Tibial artery (tissue), 4 donors: ENCODE measurements around the gene DVL2.
A peak's percentile ranks its signal among the peaks of the same experiment; 100 is the strongest.

Source experiments
- DNase-seq, 2 donors: peaks; one replicate each; pipeline ENCODE4 v3.0.0-alpha.2; 2019
- H3K27ac ChIP-seq, 2 donors: fragments of 200-600 bp; sonication (generic) in 1 of 2; 1 replicate in 1 of 2; 2 replicates in 1 of 2; pipeline ENCODE4 v1.5.1; 2018 to 2019; ENCODE audit warnings: mild to moderate bottlenecking in 1 of 2
- H3K27me3 ChIP-seq, 2 donors: fragments of 200-600 bp; sonication (generic) in 1 of 2; one replicate each; pipeline versions ENCODE4 v1.5.1 to v1.6.0; 2016 to 2019
- H3K36me3 ChIP-seq, 3 donors: fragments of 200-600 bp; sonication (generic) in 2 of 3; one replicate each; pipeline ENCODE4 v1.5.1; 2016 to 2019; ENCODE audit warnings: mild to moderate bottlenecking in 2 of 3
- H3K4me1 ChIP-seq, 4 donors: fragments of 200-600 bp; sonication (generic) in 2 of 4; 1 replicate in 3 of 4; 2 replicates in 1 of 4; pipeline ENCODE4 v1.5.1; 2016 to 2019
- H3K4me3 ChIP-seq, 2 donors: fragments of 200-600 bp; sonication (generic) in 1 of 2; 1 replicate in 1 of 2; 2 replicates in 1 of 2; pipeline ENCODE4 v1.5.1; 2018 to 2019; ENCODE audit warnings: mild to moderate bottlenecking in 2 of 2
- H3K9me3 ChIP-seq, 3 donors: fragments of 200-600 bp; sonication (generic) in 1 of 3; one replicate each; pipeline ENCODE4 v1.5.1; 2016 to 2019
- CTCF ChIP-seq, 2 experiments: fragments of 200-600 bp in 1 of 2; fragments of 450-650 bp in 1 of 2; IDR thresholded peaks; one replicate each; pipeline ENCODE4 v1.5.1; 2017 to 2019; ENCODE audit warnings: antibody characterized with exemption in 2 of 2, mild to moderate bottlenecking in 1 of 2, moderate library complexity in 1 of 2
- intact Hi-C: fragments of 100-400 bp; cut with DNase I; formaldehyde crosslinking; loops from one replicate; pipeline ENCODE4 v1.15.0; 2023; ENCODE audit warnings: low total_unique reads

The DVL2 gene

GRCh38 chr17:7207120-7208001 is 27.0 kb downstream of the DVL2 start:
- peaks cover 0 to 18% (median 8%) of the 10 kb centered on the region in 4 donors for H3K4me1 ChIP-seq

GRCh38 chr17:7205561-7205960 is 28.8 kb downstream of the DVL2 start:
- no peak for TF ChIP-seq CTCF (IDR thresholded peaks at IDR 0.05)
- no peak for DNase-seq
- intact Hi-C loops = no loop called here
- H3K27ac ChIP-seq = peak overlapping the region; percentile 56 to 58
- no peaks in the 10 kb centered on the region for H3K9me3 ChIP-seq
- peaks cover 0 to 18% (median 8%) of the 10 kb centered on the region in 4 donors for H3K4me1 ChIP-seq
- peak overlapping the region; percentile 53 to 54 for H3K4me3 ChIP-seq
- H3K27me3 ChIP-seq = peaks cover 0 to 24% of the 10 kb centered on the region in 2 donors
- H3K36me3 ChIP-seq = peaks cover 0 to 24% (median 22%) of the 10 kb centered on the region in 3 donors

More at GRCh38 chr17:7207120-7208001, 27.0 kb downstream of the DVL2 start:
- DNase-seq = no peak
- intact Hi-C loops = no loop called here
- H3K27ac ChIP-seq = no peak overlapping the region
- no peaks in the 10 kb centered on the region for H3K9me3 ChIP-seq
- H3K36me3 ChIP-seq = peaks cover 0 to 15% (median 12%) of the 10 kb centered on the region in 3 donors
- no peak for TF ChIP-seq CTCF (IDR thresholded peaks at IDR 0.05)
- H3K4me3 ChIP-seq = no peak overlapping the region
- H3K27me3 ChIP-seq = peaks cover 0 to 42% of the 10 kb centered on the region in 2 donors

- Histone ChIP-seq H3K27ac (peak overlapping the region; percentile 56 to 58), H3K4me3 (peak overlapping the region; percentile 53 to 54), H3K9me3 (no peaks in the 10 kb centered on the region), H3K4me1 (peaks cover 0 to 18% (median 8%) of the 10 kb centered on the region in 4 donors), H3K27me3 (peaks cover 0 to 22% of the 10 kb centered on the region in 2 donors), H3K36me3 (peaks cover 0 to 24% (median 22%) of the 10 kb centered on the region in 3 donors)
- intact Hi-C loops = no loop called here
- TF ChIP-seq CTCF (IDR thresholded peaks at IDR 0.05) = no peak
- DNase-seq = peak; percentile 83 to 89
Observed at GRCh38 chr17:7204828-7205461, 29.4 kb downstream of the DVL2 start.

- Histone ChIP-seq H3K36me3 (peaks cover 0 to 24% (median 22%) of the 10 kb centered on the region in 3 donors), H3K4me3 (peak overlapping the region; percentile 53 to 54), H3K9me3 (no peaks in the 10 kb centered on the region), H3K4me1 (peaks cover 0 to 18% (median 8%) of the 10 kb centered on the region in 4 donors), H3K27me3 (peaks cover 0 to 22% of the 10 kb centered on the region in 2 donors), H3K27ac (peak overlapping the region; percentile 56 to 58)
- DNase-seq = no peak
- TF ChIP-seq CTCF (IDR thresholded peaks at IDR 0.05) = no peak
- intact Hi-C loops = no loop called here
Observed at GRCh38 chr17:7204336-7204735, 30.0 kb downstream of the DVL2 start.

- Histone ChIP-seq H3K36me3 (peaks cover 0 to 24% (median 22%) of the 10 kb centered on the region in 3 donors), H3K4me3 (no peak overlapping the region), H3K27ac (no peak overlapping the region), H3K4me1 (peaks cover 0 to 18% (median 8%) of the 10 kb centered on the region in 4 donors), H3K9me3 (no peaks in the 10 kb centered on the region), H3K27me3 (peaks cover 0 to 13% of the 10 kb centered on the region in 2 donors)
- TF ChIP-seq CTCF (IDR thresholded peaks at IDR 0.05) = no peak
- DNase-seq = no peak
- intact Hi-C loops = no loop called here
Observed at GRCh38 chr17:7203391-7203790, 30.9 kb downstream of the DVL2 start.
